Right cardiac atrium (tissue), 5 donors: Measurements from ENCODE around the gene NDUFS7. TPM values are rescaled to one million over a fixed set of nuclear protein-coding genes. Genes with fewer than 3 reads are reported as not detected.
A peak's percentile ranks its signal among the peaks of the same experiment; 100 is the strongest.

Experiments
- ATAC-seq, 2 donors: fragments of 200-7000 bp; cut with Tn5 transposase; one replicate each; pipeline versions ENCODE4 v1.8.0 to v1.9.1; 2020; ENCODE audit warnings: moderate library complexity in 2 of 2, mild to moderate bottlenecking in 1 of 2
- DNase-seq, 3 donors: peaks; one replicate each; pipeline ENCODE4 v3.0.0-alpha.2; 2020
- H3K27ac ChIP-seq: one replicate; pipeline ENCODE4 v1.5.1; 2013; ENCODE audit warnings: mild to moderate bottlenecking, low read length, control low read depth, moderate library complexity
- H3K27me3 ChIP-seq: one replicate; pipeline ENCODE4 v1.6.1; 2013; ENCODE audit not compliant: control insufficient read depth, insufficient read depth
- H3K4me1 ChIP-seq: one replicate; pipeline ENCODE4 v1.6.1; 2013; ENCODE audit warnings: low read length; ENCODE audit not compliant: control insufficient read depth, insufficient read depth
- H3K4me3 ChIP-seq: one replicate; pipeline ENCODE4 v1.5.1; 2013; ENCODE audit warnings: low read length, control low read depth
- H3K9me3 ChIP-seq: one replicate; pipeline ENCODE4 v1.6.1; 2013; ENCODE audit warnings: low read length; ENCODE audit not compliant: control insufficient read depth
- WGBS: extraction: QIAGEN DNeasy Blood & Tissue Kit; methylation state at CpG from one replicate; pipeline ENCODE4 v1.1.7; 2013; 5-methylcytosine and 5-hydroxymethylcytosine counted together
- intact Hi-C, 4 donors: fragments of 100-400 bp; cut with DNase I; formaldehyde crosslinking; loops; one replicate each; pipeline versions ENCODE4 v1.11.0 to v1.14.0; 2022 to 2023
- long read RNA-seq, 4 donors: library from polyadenylated mRNA; unstranded; transcript quantifications; one replicate each; pipeline ENCODE4 v2.0.0, GENCODE V29; 2020 to 2021
- polyA plus RNA-seq: library from polyadenylated mRNA; stranded (reverse); fragments of 200-250 nt; gene quantifications from one replicate; pipeline ENCODE4 v1.2.3, GENCODE V29; 2013
- total RNA-seq, 4 donors: library from RNA; stranded (reverse); fragmentation: NEBNext Ultra II Directional; extraction: Animal tissue kit (Norgen Biotek cat#: 25700); gene quantifications; one replicate each; pipeline ENCODE4 v1.2.1, GENCODE V29; 2021
- donor health status: healthy with polysubstance abuse.
- donor health status: DM: no; HTN: yes; CAD: no.
- donor health status: DM: no; HTN: no; CAD: no.
- donor health status: DM: no; HTN: yes; CAD: no; lungs with severe emphysema.
- donor health status: DM: yes; HTN: yes; CAD: no.

NDUFS7 gene
- 100 to 1,000 TPM; 209 to 294 (median 259) TPM for total RNA-seq
- polyA plus RNA-seq, result 437 TPM
- long read RNA-seq, donor 1, transcript NDUFS7-217 (1 exons, 3,743 nt), result minor isoform, 8 of 419 reads
- long read RNA-seq, donor 1, transcript NDUFS7-201 (8 exons, 1,039 nt), result major isoform, 207 of 419 reads
- long read RNA-seq, donor 1, transcript NDUFS7-210 (8 exons, 1,743 nt), result minor isoform, 78 of 419 reads
- long read RNA-seq, donor 1, transcript NDUFS7-202 (7 exons, 2,818 nt), result minor isoform, 41 of 419 reads
- long read RNA-seq, donor 1, partial matches to known transcripts, result 55 of 419 reads
- long read RNA-seq, donor 1, other reads (novel, unspliced or antisense), result 20 of 419 reads
- long read RNA-seq, donor 2, transcript NDUFS7-210 (8 exons, 1,743 nt), result minor isoform, 58 of 398 reads
- long read RNA-seq, donor 2, transcript NDUFS7-202 (7 exons, 2,818 nt), result minor isoform, 29 of 398 reads
- long read RNA-seq, donor 2, transcript NDUFS7-201 (8 exons, 1,039 nt), result major isoform, 221 of 398 reads
- long read RNA-seq, donor 2, transcript NDUFS7-217 (1 exons, 3,743 nt), result minor isoform, 16 of 398 reads
- long read RNA-seq, donor 2, partial matches to known transcripts, result 52 of 398 reads
- long read RNA-seq, donor 2, other reads (novel, unspliced or antisense), result 15 of 398 reads
- long read RNA-seq, donor 3, transcript NDUFS7-202 (7 exons, 2,818 nt), result minor isoform, 58 of 578 reads
- long read RNA-seq, donor 3, transcript NDUFS7-217 (1 exons, 3,743 nt), result minor isoform, 30 of 578 reads
- long read RNA-seq, donor 3, transcript NDUFS7-210 (8 exons, 1,743 nt), result major isoform, 217 of 578 reads
- long read RNA-seq, donor 3, transcript NDUFS7-201 (8 exons, 1,039 nt), result minor isoform, 171 of 578 reads
- long read RNA-seq, donor 3, partial matches to known transcripts, result 46 of 578 reads
- long read RNA-seq, donor 3, other reads (novel, unspliced or antisense), result 34 of 578 reads
- long read RNA-seq, donor 4, transcript NDUFS7-217 (1 exons, 3,743 nt), result minor isoform, 16 of 305 reads
- long read RNA-seq, donor 4, transcript NDUFS7-202 (7 exons, 2,818 nt), result minor isoform, 27 of 305 reads
- long read RNA-seq, donor 4, transcript NDUFS7-201 (8 exons, 1,039 nt), result major isoform, 142 of 305 reads
- long read RNA-seq, donor 4, transcript NDUFS7-210 (8 exons, 1,743 nt), result minor isoform, 57 of 305 reads
- long read RNA-seq, donor 4, partial matches to known transcripts, result 48 of 305 reads
- long read RNA-seq, donor 4, other reads (novel, unspliced or antisense), result 11 of 305 reads

DNA sequence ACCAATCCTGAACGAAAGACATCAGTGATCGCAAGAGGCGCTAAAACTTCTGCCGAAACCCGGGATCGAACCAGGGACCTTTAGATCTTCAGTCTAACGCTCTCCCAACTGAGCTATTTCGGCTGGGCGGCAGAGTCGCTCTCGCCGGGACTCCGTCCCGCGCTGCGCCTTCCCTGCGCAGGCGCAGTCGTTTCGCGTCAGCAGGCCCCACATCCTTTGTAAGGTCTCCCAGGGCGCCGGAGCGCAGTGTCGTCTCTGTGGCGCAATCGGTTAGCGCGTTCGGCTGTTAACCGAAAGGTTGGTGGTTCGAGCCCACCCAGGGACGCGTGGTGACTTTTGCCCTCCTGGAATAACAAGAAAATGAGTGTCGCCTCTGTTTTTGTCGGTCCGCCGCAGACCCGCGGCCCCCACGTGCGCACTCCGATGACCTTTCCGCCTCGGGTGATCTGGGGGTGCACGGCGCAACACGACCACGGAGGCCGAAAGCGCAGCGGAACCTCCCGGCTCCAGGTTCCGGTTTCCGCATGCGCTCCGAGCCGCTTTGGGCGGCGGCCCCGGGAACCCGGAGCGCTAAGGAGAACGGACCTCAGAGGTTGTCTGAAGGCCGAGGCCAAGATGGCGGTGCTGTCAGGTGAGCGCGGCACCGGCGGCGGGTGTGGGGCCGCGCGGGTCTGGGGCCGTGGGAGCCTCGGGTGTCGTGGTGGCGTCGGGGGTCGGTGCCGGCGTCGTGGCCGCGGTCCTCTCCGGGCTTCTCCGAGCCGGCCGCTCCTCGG lies at the start of gene NDUFS7:
Gene NDUFS7 (plus strand): TSS at position 596 of the 773 bp plus-strand sequence. CDS start 20 bp downstream, at position 616.
- H3K4me3 ChIP-seq, result peak within 1 kb of the TSS; percentile 49
- peak; percentile 90 to 95 (median 95) for DNase-seq
- WGBS, result under 1% methylated on average over 90 of the region's 90 CpGs
- ATAC-seq, result peak; percentile 87 to 88
- H3K27me3 ChIP-seq, result no peaks in the 10 kb centered on the region
- intact Hi-C loops, result loop anchor here in 1 of 4 donors (5.0 kb wide), 1 partner anchor 101 kb away; no protein-coding TSS in a partner anchor
- peak within 1 kb of the TSS; percentile 77 for H3K27ac ChIP-seq
- H3K9me3 ChIP-seq, result no peaks in the 10 kb centered on the region
- H3K4me1 ChIP-seq, result no peaks in the 10 kb centered on the region

DNA sequence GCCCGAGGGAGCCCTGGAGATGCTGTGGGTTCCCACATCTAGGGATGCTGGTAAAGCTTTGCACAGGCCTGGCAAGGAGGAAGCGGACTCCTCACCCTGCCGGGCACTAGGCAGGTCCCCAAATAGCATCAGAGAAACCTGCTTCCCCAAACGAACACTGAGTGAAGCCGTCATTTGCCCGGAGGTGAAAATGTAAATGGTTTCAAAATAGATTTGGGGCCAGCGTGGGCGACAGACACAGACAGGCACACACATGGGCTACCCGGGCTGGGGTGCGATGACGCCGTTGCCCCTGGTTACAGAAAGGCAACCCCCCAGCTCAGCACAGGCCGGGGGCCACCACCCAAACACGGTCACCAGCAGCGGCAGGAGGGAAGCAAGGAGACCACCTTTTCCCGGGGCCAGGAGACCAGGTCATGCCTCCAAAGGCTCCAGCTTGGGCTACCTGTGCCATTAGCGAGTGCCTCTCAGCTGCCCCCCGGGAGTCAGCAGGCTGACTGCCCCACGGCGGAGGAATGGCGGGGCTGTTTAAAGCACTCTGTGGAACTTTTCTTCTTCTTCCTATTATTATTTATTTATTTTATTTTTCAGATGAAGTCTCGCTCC lies 47.5 kb upstream of the NDUFS7 start:
- intact Hi-C loops, result loop anchor here in 1 of 4 donors (5.0 kb wide), 1 partner anchor 44 kb away; no protein-coding TSS in a partner anchor
- no peaks in the 10 kb centered on the region for H3K4me1 ChIP-seq

DNA sequence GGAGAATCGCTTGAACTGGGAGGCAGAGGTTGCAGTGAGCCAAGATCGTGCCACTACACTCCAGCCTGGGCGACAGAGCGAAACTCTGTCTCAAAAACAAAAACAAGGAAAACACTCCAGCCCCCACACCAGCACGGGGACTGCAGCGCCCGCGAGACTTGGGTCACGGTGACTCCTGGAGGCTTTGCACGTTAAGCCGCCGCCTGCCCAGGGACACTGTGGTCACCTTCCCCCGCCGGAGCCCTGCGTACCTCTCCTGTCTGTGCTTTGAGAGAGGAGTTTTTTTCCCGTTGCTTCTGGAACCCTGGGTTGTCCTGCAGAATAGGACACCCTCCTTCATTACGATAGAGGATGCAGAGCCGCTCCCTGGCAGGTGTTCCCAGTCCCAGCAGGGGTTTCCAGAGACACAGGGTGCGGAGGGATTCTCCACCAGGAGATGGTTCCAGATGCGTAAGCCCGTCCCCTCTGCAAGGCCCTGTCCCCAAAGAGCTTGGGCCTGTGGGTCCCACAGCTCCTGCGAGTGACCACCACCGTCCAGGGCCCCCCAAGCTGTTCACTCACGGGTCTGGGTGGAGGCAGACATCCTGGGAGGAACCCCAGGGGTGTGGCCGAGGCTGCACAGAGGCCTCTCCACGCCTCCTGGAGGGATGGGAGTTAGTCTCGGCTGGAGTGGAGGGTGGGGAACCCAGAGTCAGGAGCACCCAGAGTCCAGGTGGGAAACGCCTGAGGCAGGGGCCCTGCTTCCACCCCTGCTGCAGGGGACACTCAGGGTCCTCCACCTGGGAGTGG lies 42.8 kb upstream of the NDUFS7 start:
- Histone ChIP-seq H3K9me3 (no peaks in the 10 kb centered on the region), H3K4me1 (no peaks in the 10 kb centered on the region), H3K27me3 (no peaks in the 10 kb centered on the region), H3K4me3 (no peak overlapping the region), H3K27ac (no peak overlapping the region)
- intact Hi-C loops, result no loop called here
- WGBS, result 83% methylated on average over 28 of the region's 28 CpGs
- ATAC-seq, result peak; percentile 24 to 29
- DNase-seq, result no peak

More for the DNA sequence above, 47.5 kb upstream of the NDUFS7 start:
- Histone ChIP-seq H3K27ac (no peak overlapping the region), H3K9me3 (no peaks in the 10 kb centered on the region), H3K27me3 (no peaks in the 10 kb centered on the region), H3K4me3 (no peak overlapping the region)
- WGBS, result 88% methylated on average over 22 of the region's 22 CpGs
- no peak for DNase-seq
- ATAC-seq, result no peak

DNA sequence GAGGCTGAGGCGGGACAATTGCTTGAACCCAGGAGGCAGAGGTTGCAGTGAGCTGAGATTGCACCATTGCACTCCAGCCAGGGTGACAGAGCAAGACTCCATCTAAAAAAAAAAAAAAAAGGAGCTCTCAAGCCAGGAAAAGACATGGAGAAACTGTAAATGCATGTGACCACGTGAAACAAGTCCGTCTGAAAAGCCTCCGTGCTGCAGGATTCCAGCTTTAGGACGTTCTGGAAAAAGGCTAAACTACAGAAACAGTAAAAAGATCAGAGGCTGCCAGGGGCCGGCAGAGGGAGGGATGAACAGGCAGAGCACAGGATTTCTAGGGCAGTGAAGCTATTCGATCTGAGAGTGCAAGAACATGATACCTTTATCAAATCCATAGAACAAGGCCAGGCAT lies 40.7 kb upstream of the NDUFS7 start:
- H3K27me3 ChIP-seq, result no peaks in the 10 kb centered on the region
- no peak for ATAC-seq
- no peaks in the 10 kb centered on the region for H3K4me1 ChIP-seq
- intact Hi-C loops, result no loop called here
- H3K9me3 ChIP-seq, result no peaks in the 10 kb centered on the region
- 31% methylated on average over 7 of the region's 7 CpGs for WGBS
- H3K4me3 ChIP-seq, result no peak overlapping the region
- DNase-seq, result no peak
- no peak overlapping the region for H3K27ac ChIP-seq

DNA sequence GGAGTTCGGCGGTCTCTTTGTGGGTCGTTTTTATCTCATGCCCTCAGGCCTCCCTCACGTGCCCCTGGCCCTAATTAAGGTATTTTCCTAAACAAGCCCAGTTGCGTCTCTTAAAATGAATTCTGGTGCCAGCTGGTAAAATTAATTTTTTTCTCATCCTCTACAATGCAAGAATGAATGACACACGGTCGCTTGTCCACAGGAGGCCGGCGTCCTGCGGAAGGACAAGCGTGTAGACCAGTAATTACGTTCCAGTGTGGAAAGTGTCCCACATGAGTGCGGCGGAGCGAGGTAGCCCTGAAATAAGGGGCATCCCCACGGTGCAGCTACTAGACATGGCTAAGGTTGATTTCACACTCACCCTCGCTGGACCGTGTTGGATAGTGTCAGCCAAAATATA lies 34.5 kb upstream of the NDUFS7 start:
- Histone ChIP-seq H3K9me3 (no peaks in the 10 kb centered on the region), H3K27ac (no peak overlapping the region), H3K4me1 (no peaks in the 10 kb centered on the region), H3K4me3 (no peak overlapping the region), H3K27me3 (no peaks in the 10 kb centered on the region)
- ATAC-seq, result no peak
- WGBS, result 88% methylated on average over 18 of the region's 18 CpGs
- intact Hi-C loops, result no loop called here
- DNase-seq, result no peak

DNA sequence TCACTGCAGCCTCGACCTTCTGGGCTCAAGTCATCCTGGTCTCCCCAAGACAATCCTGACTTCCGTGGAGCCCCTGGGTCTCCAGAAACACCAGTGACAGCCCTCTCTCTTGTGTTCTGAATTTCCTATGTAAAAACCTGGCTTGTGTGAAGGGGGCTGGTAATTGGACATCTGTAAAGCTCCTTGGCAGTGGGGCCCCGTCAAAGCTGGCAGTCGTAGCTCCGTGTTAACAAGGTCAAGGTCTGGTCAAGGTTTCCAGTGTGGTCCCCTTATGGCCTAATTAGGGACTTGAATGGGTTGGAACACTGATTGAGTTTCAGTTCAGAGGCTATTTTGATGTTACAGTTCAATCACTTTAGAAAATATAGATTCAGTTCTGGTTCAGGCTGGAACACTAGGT lies 32.8 kb upstream of the NDUFS7 start:
- intact Hi-C loops, result loop anchor here in 2 of 4 donors (10.0 kb wide), 1 partner anchor 66 kb away; the partner anchor contains the start of gene EFNA2 (in 2 of the 2)
- H3K4me3 ChIP-seq, result no peak overlapping the region
- DNase-seq (no peak), ATAC-seq (no peak)
- WGBS, result 47% methylated on average over 5 of the region's 5 CpGs
- H3K9me3 ChIP-seq, result no peaks in the 10 kb centered on the region
- H3K27ac ChIP-seq, result no peak overlapping the region
- H3K27me3 ChIP-seq, result no peaks in the 10 kb centered on the region
- no peaks in the 10 kb centered on the region for H3K4me1 ChIP-seq

DNA sequence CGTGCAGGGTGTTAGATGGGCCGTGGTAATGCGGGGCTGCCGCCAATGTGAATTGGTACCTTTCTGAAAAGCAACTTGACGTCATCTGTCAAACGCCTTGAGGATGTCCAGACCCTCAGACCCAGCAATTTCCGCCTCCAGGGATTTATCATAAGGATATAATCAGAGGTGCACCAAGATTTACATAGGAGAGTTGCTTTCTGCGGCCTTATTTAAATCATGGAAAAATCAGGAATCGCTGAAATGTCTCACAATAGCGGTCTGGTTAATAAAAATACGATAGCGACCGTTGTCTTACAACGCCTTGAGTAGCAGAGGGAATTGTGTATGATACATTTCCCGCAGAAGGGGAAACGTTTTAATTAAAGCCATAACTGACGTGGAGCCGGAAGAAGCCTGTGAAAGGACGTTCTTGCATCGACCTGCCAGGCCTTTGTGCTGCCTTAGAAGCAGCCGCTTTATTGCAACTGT lies 32.3 kb upstream of the NDUFS7 start:
- no peaks in the 10 kb centered on the region for H3K9me3 ChIP-seq
- H3K4me3 ChIP-seq, result no peak overlapping the region
- H3K4me1 ChIP-seq, result peaks cover 2% of the 10 kb centered on the region
- 74% methylated on average over 21 of the region's 21 CpGs for WGBS
- DNase-seq (no peak), ATAC-seq (no peak)
- no peak overlapping the region for H3K27ac ChIP-seq
- intact Hi-C loops, result loop anchor here in 2 of 4 donors (10.0 kb wide), 1 partner anchor 67 kb away; the partner anchor contains the start of gene EFNA2 (in 2 of the 2)
- no peaks in the 10 kb centered on the region for H3K27me3 ChIP-seq

DNA sequence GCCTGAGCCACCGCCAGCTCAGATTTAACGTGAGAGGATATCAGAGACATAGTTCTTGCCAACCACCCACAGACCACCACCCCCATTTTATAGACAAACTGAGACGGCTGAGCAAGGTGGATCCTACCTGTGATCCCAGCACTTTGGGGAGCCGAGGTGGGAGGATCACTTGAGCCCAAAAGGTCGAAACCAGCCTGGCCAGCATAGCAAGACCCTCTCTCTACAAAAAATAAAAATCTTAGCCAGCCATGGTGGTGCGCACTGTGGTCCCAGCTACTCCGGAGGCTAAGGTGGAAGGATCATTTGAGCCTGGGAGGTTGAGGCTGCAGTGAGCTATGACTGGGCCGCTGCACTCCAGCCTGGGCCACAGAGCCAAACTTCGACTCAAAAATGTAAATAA lies 30.6 kb upstream of the NDUFS7 start:
- H3K9me3 ChIP-seq, result no peaks in the 10 kb centered on the region
- WGBS, result 98% methylated on average over 9 of the region's 9 CpGs
- peaks cover 2% of the 10 kb centered on the region for H3K4me1 ChIP-seq
- peak in 1 of 3 donors; percentile 14 for DNase-seq
- H3K27me3 ChIP-seq, result no peaks in the 10 kb centered on the region
- intact Hi-C loops, result loop anchor here in 2 of 4 donors (10.0 kb wide), 1 partner anchor 68 kb away; the partner anchor contains the start of gene EFNA2 (in 2 of the 2)
- H3K27ac ChIP-seq, result no peak overlapping the region
- H3K4me3 ChIP-seq, result no peak overlapping the region
- no peak for ATAC-seq

DNA sequence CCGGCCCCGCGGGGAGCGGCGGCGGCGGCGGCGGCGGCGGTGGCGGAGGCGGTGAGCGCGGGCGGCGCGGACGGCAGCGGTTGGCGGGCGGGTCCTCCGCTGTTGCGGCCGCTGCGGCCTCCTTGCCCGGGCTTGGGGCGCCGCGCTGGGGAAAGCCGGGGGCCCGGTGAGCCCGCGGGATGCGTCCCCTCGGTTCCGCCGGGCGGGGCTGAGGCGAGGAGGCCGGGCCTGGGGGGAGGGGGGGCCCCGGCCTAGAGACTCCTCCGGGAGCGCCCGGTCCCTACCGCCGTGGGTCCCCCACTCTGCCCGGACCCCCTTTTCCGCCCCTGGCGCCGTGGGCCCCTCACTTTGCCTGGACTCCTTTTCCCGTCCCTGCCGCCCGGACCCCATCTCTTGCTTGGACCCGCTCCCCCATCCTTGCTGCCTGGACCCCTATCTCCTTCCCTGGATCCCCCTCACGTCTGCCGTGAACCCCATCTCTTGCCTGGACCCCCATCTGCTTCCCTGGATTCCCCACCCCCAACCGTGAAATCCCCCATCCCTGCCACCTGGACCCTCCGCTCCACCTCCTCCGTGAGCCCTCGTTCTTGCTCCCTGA lies 28.6 kb upstream of the NDUFS7 start:
- under 1% methylated on average over 61 of the region's 61 CpGs for WGBS
- no peaks in the 10 kb centered on the region for H3K9me3 ChIP-seq
- peaks cover 2% of the 10 kb centered on the region for H3K4me1 ChIP-seq
- ATAC-seq (peak; percentile 32 to 51), DNase-seq (no peak)
- peak overlapping the region; percentile 96 for H3K4me3 ChIP-seq
- peak overlapping the region; percentile 93 for H3K27ac ChIP-seq
- no peaks in the 10 kb centered on the region for H3K27me3 ChIP-seq
- intact Hi-C loops, result loop anchor here in 2 of 4 donors (10.0 kb wide), 1 partner anchor 70 kb away; the partner anchor contains the start of gene EFNA2 (in 2 of the 2)
